Ascending aorta (tissue), 2 donors: ENCODE data around the gene PTPRB. TPM values are rescaled to one million over a fixed set of nuclear protein-coding genes. Genes with fewer than 3 reads are reported as not detected.

Experiments used
- DNase-seq, 2 donors: peaks; one replicate each; pipeline ENCODE4 v3.0.0-alpha.2; 2019; ENCODE audit warnings: low spot score in 2 of 2
- H3K27ac ChIP-seq, 2 donors: fragments of 200-600 bp; sonication (generic); one replicate each; pipeline ENCODE4 v1.5.1; 2016 to 2017; ENCODE audit warnings: mild to moderate bottlenecking in 1 of 2
- H3K27me3 ChIP-seq: fragments of 200-600 bp; sonication (generic); one replicate; pipeline ENCODE4 v1.5.1; 2017
- H3K36me3 ChIP-seq, 2 donors: fragments of 200-600 bp; sonication (generic); one replicate each; pipeline ENCODE4 v1.5.1; 2016
- H3K4me1 ChIP-seq, 2 donors: fragments of 200-600 bp; sonication (generic); one replicate each; pipeline ENCODE4 v1.5.1; 2016 to 2017; ENCODE audit warnings: mild to moderate bottlenecking in 1 of 2
- H3K4me3 ChIP-seq, 2 donors: fragments of 200-600 bp; sonication (generic); one replicate each; pipeline ENCODE4 v1.5.1; 2016 to 2017; ENCODE audit warnings: mild to moderate bottlenecking in 1 of 2
- H3K9me3 ChIP-seq, 2 donors: fragments of 200-600 bp; sonication (generic); one replicate each; pipeline ENCODE4 v1.5.1; 2016
- CTCF ChIP-seq, 3 experiments: fragments of 200-600 bp in 2 of 3; fragments of 450-650 bp in 1 of 3; sonication (generic) in 2 of 3; IDR thresholded peaks; one replicate each; pipeline ENCODE4 v1.5.1; 2016 to 2019; ENCODE audit warnings: antibody characterized with exemption in 3 of 3, mild to moderate bottlenecking in 1 of 3, moderate library complexity in 1 of 3
- intact Hi-C: fragments of 100-400 bp; cut with DNase I; formaldehyde crosslinking; loops from one replicate; pipeline ENCODE4 v1.15.1; 2023
- total RNA-seq: library from RNA; depleted of rRNA; stranded (reverse); fragments of >200 nt; gene quantifications from one replicate; pipeline ENCODE4 v1.1.0, GENCODE V29; 2016

The PTPRB gene
- total RNA-seq, 1 donor from 2014 or later: 49.5 TPM

GRCh38 chr12:70581208-70581607 lies 56.0 kb downstream of the PTPRB start:
- Histone ChIP-seq H3K4me3 (no peak overlapping the region), H3K4me1 (peaks cover 0 to 2% of the 10 kb centered on the region in 2 donors), H3K36me3 (no peaks in the 10 kb centered on the region), H3K27me3 (no peaks in the 10 kb centered on the region), H3K9me3 (no peaks in the 10 kb centered on the region), H3K27ac (no peak overlapping the region)
- DNase-seq: no peak
- TF ChIP-seq CTCF (IDR thresholded peaks at IDR 0.05): no peak
- intact Hi-C loops: no loop called here

- peaks cover 0 to 2% of the 10 kb centered on the region in 2 donors for H3K4me1 ChIP-seq
- H3K4me3 ChIP-seq: no peak overlapping the region
- H3K9me3 ChIP-seq: no peaks in the 10 kb centered on the region
- no peak overlapping the region for H3K27ac ChIP-seq
- H3K36me3 ChIP-seq: no peaks in the 10 kb centered on the region
- intact Hi-C loops: loop anchor here (1.0 to 5.0 kb wide), 4 partner anchors 435 to 1220 kb away; partner anchors contain the start of gene YEATS4
- TF ChIP-seq CTCF (IDR thresholded peaks at IDR 0.05): no peak
- no peak for DNase-seq
- H3K27me3 ChIP-seq: no peaks in the 10 kb centered on the region
These were observed 60.0 kb downstream of the PTPRB start for GRCh38 chr12:70577283-70577634.

- peaks cover 0 to 2% of the 10 kb centered on the region in 2 donors for H3K4me1 ChIP-seq
- intact Hi-C loops: loop anchor here (1.0 to 5.0 kb wide), 4 partner anchors 436 to 1219 kb away; partner anchors contain the start of gene YEATS4
- no peak for DNase-seq
- no peaks in the 10 kb centered on the region for H3K9me3 ChIP-seq
- H3K36me3 ChIP-seq: no peaks in the 10 kb centered on the region
- no peaks in the 10 kb centered on the region for H3K27me3 ChIP-seq
- peak; percentile 54 to 77 (median 70) for TF ChIP-seq CTCF (IDR thresholded peaks at IDR 0.05)
- H3K4me3 ChIP-seq: no peak overlapping the region
- no peak overlapping the region for H3K27ac ChIP-seq
These were observed 60.6 kb downstream of the PTPRB start for GRCh38 chr12:70576341-70577282.

- no peaks in the 10 kb centered on the region for H3K36me3 ChIP-seq
- no peak overlapping the region for H3K4me3 ChIP-seq
- TF ChIP-seq CTCF (IDR thresholded peaks at IDR 0.05): no peak
- H3K4me1 ChIP-seq: peaks cover 0 to under 1% of the 10 kb centered on the region in 2 donors
- DNase-seq: no peak
- no peak overlapping the region for H3K27ac ChIP-seq
- intact Hi-C loops: no loop called here
- no peaks in the 10 kb centered on the region for H3K27me3 ChIP-seq
- no peaks in the 10 kb centered on the region for H3K9me3 ChIP-seq
These were observed 65.4 kb downstream of the PTPRB start for GRCh38 chr12:70571705-70572268.

- no peak for DNase-seq
- H3K36me3 ChIP-seq: no peaks in the 10 kb centered on the region
- H3K4me1 ChIP-seq: no peaks in the 10 kb centered on the region
- H3K27me3 ChIP-seq: no peaks in the 10 kb centered on the region
- intact Hi-C loops: no loop called here
- no peak for TF ChIP-seq CTCF (IDR thresholded peaks at IDR 0.05)
- no peaks in the 10 kb centered on the region for H3K9me3 ChIP-seq
- H3K4me3 ChIP-seq: no peak overlapping the region
- no peak overlapping the region for H3K27ac ChIP-seq
These were observed 66.2 kb downstream of the PTPRB start for GRCh38 chr12:70571029-70571428.
